Activated CD4-positive, alpha-beta T cell treated with anti-CD3 and anti-CD28 coated beads, Interleukin-2, amount 50 U/mL, for 24 hours (primary cell): Measurements from ENCODE around the gene MYL5.
"Not testable (repeated sequence)": the region's sequence is repeated elsewhere in the genome, so short reads cannot be mapped to it uniquely, and the experiment has no call there.

Source experiments
- DNase-seq, 2 donors: peaks; one replicate each; pipeline ENCODE4 v3.0.0-alpha.2; 2020; ENCODE audit warnings: low read depth in 1 of 2, low spot score in 1 of 2

The MYL5 gene

GRCh38 chr4:684623-685327 lies 10.4 kb downstream of the MYL5 start:
- DNase-seq: no peak

- no peak for DNase-seq
Observed at GRCh38 chr4:685679-686412, 11.5 kb downstream of the MYL5 start.

GRCh38 chr4:686413-687040 lies 12.2 kb downstream of the MYL5 start:
- DNase-seq: no peak

GRCh38 chr4:687048-687970 lies 13.0 kb downstream of the MYL5 start:
- DNase-seq: no peak

- DNase-seq: no peak
Observed at GRCh38 chr4:687971-688853, 13.9 kb downstream of the MYL5 start.

- no peak for DNase-seq
Observed at GRCh38 chr4:688854-689681, 14.7 kb downstream of the MYL5 start, which contains the start of gene SLC49A3. SLC49A3 (minus strand) TSS chr4:689151; CDS start chr4:689127, 24 bp downstream.

GRCh38 chr4:689723-690122 lies 15.4 kb downstream of the MYL5 start:
- no peak for DNase-seq

- DNase-seq: no peak
Observed at GRCh38 chr4:692771-693554, 18.6 kb downstream of the MYL5 start.

- DNase-seq: not testable (repeated sequence)
Observed at GRCh38 chr4:694341-694940, 20.1 kb downstream of the MYL5 start.

GRCh38 chr4:699816-700580 lies 25.7 kb downstream of the MYL5 start:
- DNase-seq: no peak

GRCh38 chr4:700587-701264 lies 26.4 kb downstream of the MYL5 start:
- no peak for DNase-seq

GRCh38 chr4:702618-703048 lies 28.3 kb downstream of the MYL5 start:
- no peak for DNase-seq

- no peak for DNase-seq
Observed at GRCh38 chr4:703336-704197, 29.2 kb downstream of the MYL5 start.

- DNase-seq: no peak
Observed at GRCh38 chr4:704198-704891, 30.0 kb downstream of the MYL5 start.

- DNase-seq: no peak
Observed at GRCh38 chr4:704971-705277, 30.6 kb downstream of the MYL5 start.
